ENCODE results near the gene TNRC6B.
"Not testable (repeated sequence)": the region's sequence is repeated elsewhere in the genome, so short reads cannot be mapped to it uniquely, and the experiment has no call there.

Gene TNRC6B

DNA sequence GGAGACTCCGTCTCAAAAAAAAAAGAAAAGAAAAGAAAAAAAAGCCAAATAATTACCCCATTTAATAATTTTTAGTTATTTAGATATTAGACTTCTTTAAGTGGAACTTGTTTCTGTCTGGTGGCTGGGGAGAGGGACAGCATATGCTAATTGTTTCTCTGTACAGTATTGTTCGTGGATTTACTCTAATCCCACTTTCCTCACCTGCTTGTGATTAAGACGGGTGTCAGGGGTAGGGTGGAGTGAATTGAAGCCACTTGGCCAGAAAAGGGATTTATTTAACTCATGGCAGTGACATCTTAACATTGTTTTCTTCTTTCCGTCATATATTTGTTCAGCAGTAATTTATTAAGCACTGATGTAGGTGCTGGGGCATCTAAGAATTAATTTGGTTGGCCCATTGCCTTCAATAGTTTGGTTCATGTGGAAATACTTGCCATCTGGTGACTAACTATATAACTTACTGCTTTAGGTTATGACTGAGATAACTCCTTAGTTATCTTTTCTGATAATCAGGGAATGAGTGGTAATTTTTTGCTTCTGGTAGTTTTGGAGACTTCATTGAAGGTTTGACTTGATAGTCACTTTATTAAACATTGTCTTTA lies 4.6 kb downstream of the TNRC6B start:
- FAIRE-seq, result no peak

DNA sequence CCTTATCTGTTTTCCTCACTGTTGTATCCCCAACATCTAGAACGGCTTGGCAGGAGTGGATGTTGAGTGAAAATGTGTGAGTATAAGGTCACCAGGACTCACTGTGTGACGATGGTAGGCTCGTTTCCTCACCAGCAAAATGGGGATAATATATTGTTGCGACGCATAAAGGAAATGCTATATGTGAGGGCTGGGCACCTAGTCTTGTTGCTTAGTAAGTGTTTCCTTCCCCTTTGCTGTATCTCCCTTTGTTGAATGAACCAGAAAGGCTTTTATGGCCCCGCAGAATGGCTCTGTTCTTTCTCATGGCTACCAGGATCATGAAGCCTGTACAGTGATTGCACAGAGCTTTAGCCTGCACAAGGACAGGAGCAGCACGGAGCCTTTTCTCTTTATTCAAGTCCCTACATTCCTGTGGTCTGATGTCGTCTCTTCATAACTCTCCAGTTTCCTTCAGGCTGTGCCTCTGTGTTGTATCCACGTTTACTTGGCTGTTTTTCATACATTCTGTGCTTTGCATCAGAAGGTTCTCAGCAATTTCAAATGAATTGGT lies 5.4 kb downstream of the TNRC6B start:
- no peak for FAIRE-seq

DNA sequence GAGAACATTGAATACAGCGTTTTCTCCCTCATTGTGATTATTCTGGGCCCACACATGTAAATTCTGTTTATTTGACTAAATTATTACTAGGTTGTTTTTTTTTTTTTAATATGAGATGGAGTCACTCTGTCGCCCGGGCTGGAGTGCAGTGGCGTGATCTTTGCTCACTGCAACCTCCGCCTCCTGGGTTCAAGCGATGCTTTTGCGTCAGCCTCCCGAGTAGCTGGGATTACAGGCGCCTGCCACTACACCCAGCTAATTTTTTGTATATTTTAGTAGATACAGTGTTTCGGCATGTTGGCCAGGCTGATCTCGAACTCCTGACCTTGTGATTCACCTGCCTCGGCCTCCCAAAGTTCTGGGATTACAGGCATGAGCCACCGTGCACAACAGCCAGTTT lies 5.9 kb downstream of the TNRC6B start:
- not testable (repeated sequence) for FAIRE-seq

DNA sequence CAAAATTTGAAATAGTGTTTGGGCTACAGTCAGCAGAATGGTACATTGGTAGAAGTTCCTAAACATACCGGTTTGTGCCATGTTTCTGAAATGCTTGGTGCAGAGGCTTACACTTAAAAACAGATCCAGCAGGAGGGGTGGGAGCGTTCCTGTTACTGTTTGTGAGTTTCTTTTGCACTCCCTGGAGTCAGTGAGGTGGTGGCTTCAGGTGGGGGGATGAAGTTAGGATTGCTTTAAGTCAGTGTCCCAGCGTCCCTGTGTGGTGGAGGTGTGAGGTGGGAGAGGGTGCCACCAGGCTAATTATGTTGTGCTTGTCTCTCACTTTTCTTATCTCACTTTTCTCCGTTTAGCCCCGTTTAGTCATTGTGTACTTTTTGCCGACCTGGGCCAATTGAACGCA lies 9.7 kb downstream of the TNRC6B start:
- FAIRE-seq, result no peak

DNA sequence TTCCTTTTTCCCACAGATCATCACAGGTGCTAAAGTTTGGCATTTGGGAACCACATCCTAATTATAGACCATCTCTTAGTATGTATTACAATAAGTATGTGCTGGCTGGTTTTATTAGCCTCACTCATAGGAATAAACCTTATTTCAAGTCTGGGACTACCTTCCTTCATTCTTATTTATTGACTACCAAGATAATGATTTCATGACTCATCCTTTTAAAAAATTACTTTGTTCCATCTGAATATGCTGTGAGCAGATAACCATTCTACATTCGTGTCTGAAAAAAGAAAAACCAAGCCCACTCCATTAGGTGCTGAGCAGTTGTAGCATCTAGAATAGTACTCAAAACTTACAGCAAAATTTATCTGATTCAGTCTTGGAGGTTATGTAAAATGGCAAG lies 12.3 kb downstream of the TNRC6B start:
- no peak for FAIRE-seq

DNA sequence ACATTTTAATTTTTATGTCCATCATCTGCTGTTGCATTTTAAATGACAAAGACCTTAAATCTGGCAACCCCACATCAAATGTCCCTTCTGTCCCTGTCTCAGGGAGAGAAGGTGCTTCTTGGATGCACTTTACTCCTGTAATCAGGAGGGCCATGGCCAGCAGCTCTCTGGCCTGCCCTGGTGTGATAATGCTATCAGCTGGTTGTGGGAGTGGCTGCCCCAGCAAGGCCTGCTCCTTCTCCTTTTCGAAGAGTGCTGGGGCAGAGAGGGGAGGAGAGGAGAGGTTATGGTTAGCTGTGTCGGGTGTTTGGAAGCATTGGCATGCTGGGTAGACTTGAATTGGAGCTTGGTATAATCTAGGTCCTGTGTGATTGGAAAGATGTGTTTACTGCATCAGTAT lies 12.8 kb downstream of the TNRC6B start:
- FAIRE-seq, result no peak

DNA sequence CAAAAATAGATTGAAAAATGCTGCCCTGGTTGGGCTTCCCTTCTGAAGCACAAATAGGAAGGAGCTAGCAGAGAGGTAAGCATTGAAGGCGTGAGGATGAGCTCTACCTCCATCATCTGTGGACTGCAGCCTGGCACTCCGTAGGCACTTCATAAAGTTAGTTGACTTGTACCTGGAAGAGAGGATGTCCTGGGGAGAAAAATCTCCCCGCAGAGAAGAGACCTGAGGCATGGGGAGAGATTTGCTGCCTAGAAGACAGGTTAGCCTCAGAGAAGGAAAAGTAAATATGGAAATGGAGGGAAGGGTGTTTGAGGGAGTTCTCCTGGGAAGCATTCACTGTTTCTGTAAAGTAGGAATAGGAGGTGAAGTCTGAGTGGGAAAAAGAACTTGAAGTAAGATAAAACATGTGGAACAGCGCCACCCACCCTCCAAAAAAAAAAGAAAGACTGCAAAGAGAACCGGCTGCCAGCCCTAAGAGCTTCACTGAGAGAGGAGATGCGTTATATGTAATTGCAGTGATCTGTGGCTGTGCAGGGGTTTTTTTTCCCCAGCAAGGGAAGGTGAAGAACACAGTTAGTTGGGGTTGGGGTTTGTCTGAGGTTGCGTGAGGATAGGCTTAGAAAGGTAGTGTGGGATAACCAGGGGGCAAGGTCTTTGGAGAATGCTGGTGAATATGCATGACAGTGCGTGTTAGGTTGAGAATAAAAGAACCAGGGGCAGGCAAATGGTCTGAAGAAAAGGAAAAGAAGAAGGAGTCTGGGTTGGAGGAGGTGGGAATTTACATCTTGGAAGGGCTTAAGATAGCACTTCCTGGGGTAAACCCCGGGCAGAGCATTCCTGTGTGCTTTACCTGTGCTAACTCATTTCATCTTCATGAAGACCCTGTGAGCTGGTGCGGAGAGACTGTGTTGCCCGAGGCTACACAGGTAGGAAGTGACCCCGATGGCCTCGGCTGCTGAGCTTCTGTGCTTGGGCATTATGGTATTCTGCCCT lies 16.0 kb downstream of the TNRC6B start:
- FAIRE-seq, result no peak

DNA sequence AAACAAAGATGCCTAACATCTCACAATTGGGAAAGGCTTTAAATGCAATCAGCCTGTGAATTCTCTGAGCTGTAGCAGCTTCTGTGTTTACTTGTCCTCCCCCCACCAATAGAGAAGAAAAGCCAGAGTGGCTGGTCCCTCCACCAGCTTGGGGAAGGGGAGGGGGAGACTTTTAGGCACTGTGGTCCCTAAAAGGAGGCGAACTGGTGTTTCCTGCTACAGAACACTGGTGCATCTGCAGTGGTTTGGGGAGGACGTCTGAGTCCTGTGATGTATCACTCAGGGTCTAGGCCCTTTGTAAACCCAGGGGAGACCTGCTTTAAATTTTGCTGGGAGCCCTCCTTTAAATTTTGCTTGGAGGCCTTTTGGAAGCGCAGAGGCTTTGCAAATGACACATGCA lies 16.9 kb downstream of the TNRC6B start:
- FAIRE-seq, result no peak

DNA sequence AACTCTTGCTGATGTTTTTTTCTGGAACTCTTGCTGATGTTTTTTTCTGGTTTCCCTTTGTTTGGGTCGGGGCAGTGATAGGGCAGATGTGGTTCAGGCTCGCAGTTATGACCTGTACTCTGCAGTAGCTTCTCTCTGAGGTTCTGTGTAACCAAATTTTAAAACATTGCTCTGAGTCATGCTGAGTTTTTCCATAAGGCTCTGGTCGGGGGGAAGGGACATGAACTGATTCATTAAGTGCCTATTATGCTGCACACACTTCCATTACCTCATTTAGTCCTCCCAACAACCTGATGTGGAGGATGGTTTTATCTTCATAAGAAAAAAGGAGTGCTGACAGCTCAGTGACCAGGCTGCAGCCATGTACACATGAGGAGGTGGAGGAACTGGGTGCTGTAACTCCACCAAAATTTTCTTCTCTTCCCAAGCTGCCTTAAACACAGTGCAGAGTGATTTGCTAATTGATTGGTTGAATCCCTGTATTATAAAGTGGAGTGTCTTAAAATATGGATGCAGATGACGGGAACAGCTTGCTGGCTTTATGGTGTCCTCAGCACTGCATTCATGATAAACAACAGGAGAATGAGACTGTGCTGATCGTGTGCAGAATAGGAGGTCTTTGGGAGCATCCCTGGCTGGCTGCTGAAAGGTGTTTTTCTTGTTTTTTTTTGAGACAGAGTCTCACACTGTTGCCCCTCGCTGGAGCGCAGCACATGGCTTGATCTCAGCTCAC lies 19.1 kb downstream of the TNRC6B start:
- FAIRE-seq, result peak; percentile 55

DNA sequence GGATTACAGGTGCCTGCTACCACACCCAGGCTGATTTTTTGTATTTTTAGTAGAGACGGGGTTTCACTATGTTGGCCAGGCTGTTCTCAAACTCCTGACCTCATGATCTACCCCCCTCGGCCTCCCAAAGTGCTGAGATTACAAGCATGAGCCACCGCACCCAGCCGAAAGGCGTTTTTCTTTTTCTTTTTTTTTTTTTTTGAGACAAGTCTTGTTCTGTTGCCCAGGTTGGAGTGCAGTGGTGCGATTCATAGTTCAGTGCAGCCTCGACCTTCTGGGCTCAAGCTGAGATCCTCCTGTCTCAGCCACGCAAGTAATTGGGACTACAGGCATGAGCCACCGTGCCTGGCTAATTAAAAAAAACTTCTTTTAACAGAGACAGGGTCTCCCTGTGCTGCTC lies 19.7 kb downstream of the TNRC6B start:
- FAIRE-seq, result not testable (repeated sequence)

DNA sequence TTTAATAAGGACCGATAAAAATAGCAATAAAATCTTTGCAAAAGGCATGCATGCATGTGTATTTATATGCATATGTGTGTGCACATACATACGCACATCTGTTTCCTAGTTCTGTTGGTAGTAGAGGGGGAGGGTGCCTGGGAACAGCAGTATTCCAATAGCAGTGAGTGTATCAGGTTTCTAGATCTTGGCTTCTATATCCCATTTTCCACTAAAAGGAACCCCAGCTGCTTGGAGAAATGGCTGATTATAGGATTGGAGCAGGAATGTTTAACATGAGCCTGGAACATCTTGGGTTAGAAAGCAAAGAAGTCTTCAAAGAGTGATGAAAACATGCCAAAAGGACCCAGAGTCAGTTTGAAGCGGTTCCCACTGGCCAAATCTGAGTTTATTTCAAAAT lies 21.0 kb downstream of the TNRC6B start:
- no peak for FAIRE-seq

DNA sequence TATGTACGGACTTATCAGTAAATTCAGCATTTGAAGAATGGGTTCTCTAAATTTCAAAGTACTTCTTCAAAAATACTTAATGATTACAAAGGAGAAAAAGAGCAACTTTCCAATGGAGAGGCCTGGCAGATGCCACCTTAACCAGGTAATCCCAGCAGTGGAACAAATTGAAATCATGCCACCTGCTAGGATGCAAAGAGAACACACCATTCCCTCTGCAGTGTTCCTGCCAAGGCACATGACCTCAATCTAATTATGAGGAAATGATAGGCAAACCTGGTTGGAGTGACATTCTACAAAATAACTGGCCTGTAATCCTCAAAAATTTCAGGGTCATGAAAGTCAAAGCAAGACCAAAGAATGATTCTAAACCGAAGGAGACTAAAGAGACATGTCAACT lies 21.5 kb downstream of the TNRC6B start:
- FAIRE-seq, result no peak

DNA sequence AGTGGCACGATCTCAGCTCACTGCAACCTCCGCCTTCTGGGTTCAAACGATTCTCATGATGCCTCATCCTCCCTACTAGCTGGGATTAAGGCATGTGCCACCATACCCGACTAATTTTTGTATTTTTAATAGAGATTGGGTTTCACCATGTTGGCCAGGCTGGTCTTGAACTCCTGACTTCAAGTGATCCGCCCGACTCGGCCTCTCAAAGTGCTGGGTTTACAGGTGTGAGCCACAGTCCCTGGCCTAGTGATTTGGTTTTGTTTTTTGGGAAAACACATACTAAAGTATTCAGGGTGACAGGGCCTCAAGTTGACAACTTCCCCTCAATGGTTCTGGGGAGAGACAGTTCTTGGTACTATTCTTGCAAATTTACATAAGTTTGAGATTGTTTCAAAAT lies 22.1 kb downstream of the TNRC6B start:
- FAIRE-seq, result no peak

DNA sequence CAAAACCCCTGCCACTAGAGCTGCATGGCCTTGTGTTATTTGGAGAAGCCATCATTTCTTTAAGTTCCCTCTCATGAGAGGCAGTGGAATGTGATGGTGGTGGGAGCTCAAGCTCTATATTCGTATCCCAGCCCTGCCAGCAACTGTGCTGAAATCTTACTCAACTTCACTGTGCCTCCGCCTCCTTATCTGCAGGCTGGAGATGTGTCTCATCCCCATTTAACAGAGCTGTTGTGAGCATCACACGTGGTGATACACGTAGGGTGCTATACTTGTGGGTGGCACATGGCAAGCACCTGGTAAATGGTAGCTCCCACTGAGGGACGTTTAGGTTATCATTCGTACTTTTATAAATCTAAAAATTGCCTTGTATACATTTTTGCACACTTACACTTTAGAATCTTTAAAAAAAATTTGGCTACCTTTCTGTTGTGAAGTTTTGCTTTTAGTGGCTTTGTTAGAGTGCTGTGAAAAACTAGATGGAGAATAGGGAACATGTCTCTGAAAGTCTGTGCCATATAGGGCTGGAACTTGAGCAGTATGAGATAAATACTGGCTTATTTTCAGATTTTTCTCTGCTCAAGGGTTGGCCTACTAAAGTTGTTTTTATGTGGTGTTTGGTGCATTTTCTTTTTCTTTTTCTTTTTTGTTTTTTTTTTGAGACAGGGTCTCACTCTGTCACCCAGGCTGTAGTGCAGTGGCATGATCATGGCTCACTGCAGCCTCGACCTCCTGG lies 23.2 kb downstream of the TNRC6B start:
- FAIRE-seq, result no peak

DNA sequence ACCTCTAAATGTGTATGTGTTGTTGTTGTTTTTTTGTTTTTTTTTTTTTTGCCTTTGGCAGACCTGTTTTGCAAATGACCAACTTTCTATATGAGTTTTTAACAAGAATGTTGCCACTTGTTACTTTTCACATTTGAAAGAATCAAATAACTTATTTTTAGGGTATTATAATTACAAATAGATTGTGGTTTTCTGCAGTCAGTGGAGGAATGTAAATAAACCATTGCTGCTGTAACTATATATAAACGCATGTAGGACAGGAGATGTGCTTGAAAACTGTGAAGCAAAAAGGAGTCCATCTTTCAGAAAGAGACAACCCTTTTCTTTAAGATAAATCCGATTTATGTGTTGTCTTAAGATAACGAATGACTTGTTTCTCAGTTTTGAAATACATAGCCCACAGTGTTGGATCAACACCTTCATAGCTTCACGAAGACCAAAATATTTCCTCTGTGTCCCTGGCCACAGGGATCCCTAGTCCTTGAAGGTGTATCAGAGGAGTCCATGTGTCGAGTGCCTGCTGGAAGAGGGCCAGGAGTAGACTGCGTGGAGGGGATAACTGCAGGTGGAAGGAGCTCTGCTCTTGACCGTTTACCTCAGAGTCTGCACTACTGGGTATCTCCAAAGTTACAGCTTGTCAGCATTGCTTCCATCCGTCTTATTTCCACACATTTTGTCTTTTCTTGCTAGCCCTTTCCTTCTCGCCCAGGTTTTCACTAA lies 24.7 kb downstream of the TNRC6B start:
- FAIRE-seq, result no peak

DNA sequence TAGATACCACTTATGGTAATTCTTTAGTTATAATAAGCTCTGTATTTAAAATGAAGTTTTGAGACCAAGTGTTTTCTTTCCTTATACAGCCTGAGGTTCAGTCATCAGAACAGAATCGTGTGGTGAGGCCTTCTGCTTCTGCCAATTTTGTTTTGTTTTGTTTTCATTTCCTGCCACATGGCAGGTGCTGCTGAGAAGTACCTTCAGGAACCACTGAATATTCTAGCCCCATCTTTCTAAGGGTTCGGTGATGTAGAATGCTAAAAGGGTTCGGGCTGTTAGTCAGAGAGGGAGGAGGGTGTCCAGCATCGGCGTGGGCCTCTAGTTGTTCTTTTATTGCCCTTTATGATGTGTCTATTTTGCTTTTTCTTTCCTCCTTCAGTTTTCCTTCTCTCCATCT lies 25.8 kb downstream of the TNRC6B start:
- FAIRE-seq, result no peak

DNA sequence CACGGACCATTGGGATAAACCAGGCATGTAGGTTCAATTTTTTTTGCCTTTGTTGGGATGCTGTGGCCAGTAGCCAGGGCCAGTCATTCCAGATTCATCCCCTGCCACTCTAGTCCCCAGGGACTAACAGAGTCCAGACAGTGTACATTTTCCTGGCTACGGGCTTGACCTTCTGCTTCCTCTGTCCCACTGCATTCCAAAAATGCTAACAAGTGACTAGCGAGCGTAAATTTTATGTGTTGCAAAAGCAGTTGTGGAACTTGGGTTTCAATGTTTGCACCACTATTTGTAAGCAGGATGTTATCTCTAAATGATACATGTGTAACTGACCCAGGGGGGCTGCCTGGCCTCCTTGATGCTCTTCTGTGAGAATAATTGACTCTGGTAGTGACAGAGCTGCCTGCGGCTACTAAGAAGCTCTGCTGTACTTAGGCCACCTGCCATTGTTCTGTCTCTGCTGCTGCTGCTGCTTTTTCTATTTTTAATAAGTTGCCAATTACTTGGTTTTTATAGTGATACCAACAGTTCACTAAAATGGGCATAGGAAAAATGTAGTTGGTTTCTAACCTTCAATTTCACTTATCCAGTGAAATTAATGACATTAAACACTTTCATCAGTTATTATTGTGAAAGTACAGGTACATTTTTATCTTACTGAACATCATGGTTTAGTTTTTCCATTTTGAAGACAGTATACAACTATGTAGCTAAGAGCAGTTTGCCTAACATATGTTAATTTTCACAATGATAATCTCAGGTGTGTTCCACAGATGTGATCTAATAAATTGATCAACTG lies 26.8 kb downstream of the TNRC6B start:
- FAIRE-seq, result no peak

DNA sequence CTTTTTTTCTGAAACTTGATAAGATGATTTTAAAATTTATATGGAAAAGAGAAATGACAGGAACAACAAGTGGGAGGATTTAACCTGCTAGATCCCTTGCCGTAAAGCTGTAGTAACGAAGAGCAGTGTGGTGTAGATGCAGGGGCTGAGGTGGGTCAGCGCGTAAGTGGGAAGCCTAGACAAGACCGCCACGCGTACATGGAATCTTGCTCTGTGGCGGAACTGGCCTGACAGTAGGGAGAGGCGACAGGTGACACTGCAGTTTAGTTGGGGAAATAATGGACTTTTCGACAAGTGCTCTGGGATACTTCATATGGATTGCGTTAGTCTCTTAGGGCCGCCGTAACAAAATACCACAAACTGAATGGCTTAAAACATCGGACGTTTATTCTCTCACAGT lies 28.8 kb downstream of the TNRC6B start:
- FAIRE-seq, result no peak

DNA sequence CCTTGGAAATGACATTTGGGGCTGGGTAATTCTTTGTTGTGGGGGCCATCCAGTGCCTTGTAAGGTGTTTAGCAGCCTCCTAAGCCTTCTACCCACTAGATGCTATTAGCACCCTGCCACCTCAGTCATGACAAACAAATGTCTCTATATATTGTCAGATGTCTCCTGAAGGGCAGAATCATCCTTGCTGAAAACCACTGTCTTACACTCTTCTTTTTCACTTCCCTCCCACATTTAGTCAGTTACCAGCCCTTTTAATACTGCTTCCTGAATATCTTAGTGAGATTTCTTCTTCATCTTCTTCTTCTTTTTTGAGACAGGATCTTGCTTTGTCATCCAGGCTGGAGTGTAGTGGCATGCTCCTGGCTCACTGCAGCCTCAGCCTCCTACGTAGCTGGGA lies 33.1 kb downstream of the TNRC6B start:
- no peak for FAIRE-seq

DNA sequence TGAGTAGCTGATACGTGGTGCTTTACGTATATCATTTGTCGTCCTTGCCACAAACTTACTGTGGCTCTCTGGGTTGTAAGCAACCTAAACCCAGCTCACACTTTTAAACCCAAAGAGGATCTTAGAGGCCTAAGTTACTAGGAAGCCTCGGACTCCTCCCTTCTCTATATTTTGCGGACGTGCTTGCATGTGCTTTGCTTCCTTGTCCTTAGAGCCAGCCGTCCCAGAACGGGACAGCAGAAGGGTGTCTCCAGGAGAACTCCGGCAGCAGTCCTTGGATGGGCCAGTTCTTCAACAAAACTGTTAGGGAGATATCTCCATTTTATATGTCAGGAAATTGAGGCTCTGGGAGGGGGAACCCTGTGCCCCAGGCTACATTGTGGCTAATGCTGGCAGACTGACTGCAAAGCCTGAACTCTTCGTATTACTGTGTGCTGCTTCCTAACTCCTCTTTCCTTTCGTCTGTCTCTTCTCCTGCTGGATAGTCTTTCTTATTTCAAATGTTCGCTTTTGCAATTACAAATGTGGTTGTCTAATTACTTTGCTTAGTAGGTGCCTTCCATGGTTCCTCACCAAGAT lies 33.8 kb downstream of the TNRC6B start:
- FAIRE-seq, result no peak

DNA sequence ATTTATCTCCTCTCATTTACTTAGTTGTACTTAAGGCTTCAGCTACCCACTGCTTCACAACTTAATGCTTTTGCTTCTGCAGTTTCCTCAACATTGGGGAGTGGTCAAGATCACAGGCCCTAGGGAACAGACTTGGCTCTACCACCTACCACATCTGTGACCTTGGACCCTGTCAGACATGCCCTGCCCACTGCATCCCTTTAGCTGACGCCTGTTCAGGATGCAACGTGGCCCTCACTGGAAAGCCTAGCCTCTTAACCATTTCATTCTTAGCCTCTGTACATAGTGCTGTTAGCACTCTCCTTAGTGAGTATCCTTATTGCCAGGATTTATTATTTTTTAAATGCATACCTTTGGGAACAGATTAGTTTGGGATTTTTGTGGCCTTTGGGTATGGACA lies 34.4 kb downstream of the TNRC6B start:
- no peak for FAIRE-seq

All from endometrium (tissue), 2 donors.